Peyer's patch (tissue), 4 donors: ENCODE results near the gene ACADVL.

Source experiments
- CTCF ChIP-seq, 6 experiments: fragments of 450-650 bp in 4 of 6; fragments of 200-600 bp in 2 of 6; sonication (generic) in 1 of 6; IDR thresholded peaks; one replicate each; pipeline ENCODE4 v1.5.1; 2017 to 2019; ENCODE audit warnings: antibody characterized with exemption in 6 of 6, mild to moderate bottlenecking in 3 of 6, moderate library complexity in 1 of 6
- POLR2A ChIP-seq, 2 donors: fragments of 450-650 bp; IDR thresholded peaks; one replicate each; pipeline ENCODE4 v1.5.1; 2017; ENCODE audit warnings: antibody characterized with exemption in 2 of 2, mild to moderate bottlenecking in 2 of 2, moderate library complexity in 2 of 2

GRCh38 chr17:7237266-7237760 lies 17.6 kb downstream of the ACADVL start:
- TF ChIP-seq POLR2A (IDR thresholded peaks at IDR 0.05), result no peak
- TF ChIP-seq CTCF (IDR thresholded peaks at IDR 0.05), result no peak
